Spleen (tissue), 7 donors: ENCODE measurements around the gene TRIM45.

Experiments used
- CTCF ChIP-seq, 11 experiments: fragments of 200-600 bp in 7 of 11; fragments of 450-650 bp in 4 of 11; sonication (generic) in 4 of 11; IDR thresholded peaks in 8 of 11; conservative IDR thresholded peaks in 3 of 11; 1 replicate in 7 of 11; 2 replicates in 4 of 11; pipeline versions ENCODE4 v1.4.0 to v1.8.0; 2016 to 2021; ENCODE audit warnings: antibody characterized with exemption in 11 of 11, inconsistent platforms in 4 of 11, mild to moderate bottlenecking in 1 of 11
- POLR2A ChIP-seq, 3 donors: fragments of 450-650 bp; IDR thresholded peaks; one replicate each; pipeline ENCODE4 v1.5.1; 2017; ENCODE audit warnings: antibody characterized with exemption in 3 of 3, mild to moderate bottlenecking in 1 of 3
- donor health status: DM: no; HTN: no; CAD: no; lungs with moderate emphysema.
- donor health status: DM: no; HTN: no; CAD: no.
- donor health status: DM: no; HTN: no; CAD: no.

- no peak for TF ChIP-seq CTCF (IDR thresholded peaks at IDR 0.05 in 8 of 11, conservative IDR thresholded peaks at IDR 0.05 in 3 of 11)
- no peak for TF ChIP-seq POLR2A (IDR thresholded peaks at IDR 0.05)
Observed at GRCh38 chr1:117101334-117101733, 20.2 kb downstream of the TRIM45 start.
